Measurements from ENCODE around the gene CDH4.
"Not testable (repeated sequence)": the region's sequence is repeated elsewhere in the genome, so short reads cannot be mapped to it uniquely, and the experiment has no call there.

- TF ChIP-seq, protein P1, sequence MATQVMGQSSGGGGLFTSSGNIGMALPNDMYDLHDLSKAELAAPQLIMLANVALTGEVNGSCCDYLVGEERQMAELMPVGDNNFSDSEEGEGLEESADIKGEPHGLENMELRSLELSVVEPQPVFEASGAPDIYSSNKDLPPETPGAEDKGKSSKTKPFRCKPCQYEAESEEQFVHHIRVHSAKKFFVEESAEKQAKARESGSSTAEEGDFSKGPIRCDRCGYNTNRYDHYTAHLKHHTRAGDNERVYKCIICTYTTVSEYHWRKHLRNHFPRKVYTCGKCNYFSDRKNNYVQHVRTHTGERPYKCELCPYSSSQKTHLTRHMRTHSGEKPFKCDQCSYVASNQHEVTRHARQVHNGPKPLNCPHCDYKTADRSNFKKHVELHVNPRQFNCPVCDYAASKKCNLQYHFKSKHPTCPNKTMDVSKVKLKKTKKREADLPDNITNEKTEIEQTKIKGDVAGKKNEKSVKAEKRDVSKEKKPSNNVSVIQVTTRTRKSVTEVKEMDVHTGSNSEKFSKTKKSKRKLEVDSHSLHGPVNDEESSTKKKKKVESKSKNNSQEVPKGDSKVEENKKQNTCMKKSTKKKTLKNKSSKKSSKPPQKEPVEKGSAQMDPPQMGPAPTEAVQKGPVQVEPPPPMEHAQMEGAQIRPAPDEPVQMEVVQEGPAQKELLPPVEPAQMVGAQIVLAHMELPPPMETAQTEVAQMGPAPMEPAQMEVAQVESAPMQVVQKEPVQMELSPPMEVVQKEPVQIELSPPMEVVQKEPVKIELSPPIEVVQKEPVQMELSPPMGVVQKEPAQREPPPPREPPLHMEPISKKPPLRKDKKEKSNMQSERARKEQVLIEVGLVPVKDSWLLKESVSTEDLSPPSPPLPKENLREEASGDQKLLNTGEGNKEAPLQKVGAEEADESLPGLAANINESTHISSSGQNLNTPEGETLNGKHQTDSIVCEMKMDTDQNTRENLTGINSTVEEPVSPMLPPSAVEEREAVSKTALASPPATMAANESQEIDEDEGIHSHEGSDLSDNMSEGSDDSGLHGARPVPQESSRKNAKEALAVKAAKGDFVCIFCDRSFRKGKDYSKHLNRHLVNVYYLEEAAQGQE (IDR thresholded peaks at IDR 0.05; ENCODE audit: borderline replicate concordance in 1 of 2, low read depth in 1 of 2, low read length in 2 of 2): not testable (repeated sequence)
- not testable (repeated sequence) for TF ChIP-seq PRDM10 (CRISPR knock-in tag; IDR thresholded peaks at IDR 0.05; ENCODE audit: low read depth); MYNN (CRISPR knock-in tag; IDR thresholded peaks at IDR 0.05; ENCODE audit: low read depth); MTA3 (CRISPR knock-in tag; IDR thresholded peaks at IDR 0.05)
- TF ChIP-seq, protein P2, sequence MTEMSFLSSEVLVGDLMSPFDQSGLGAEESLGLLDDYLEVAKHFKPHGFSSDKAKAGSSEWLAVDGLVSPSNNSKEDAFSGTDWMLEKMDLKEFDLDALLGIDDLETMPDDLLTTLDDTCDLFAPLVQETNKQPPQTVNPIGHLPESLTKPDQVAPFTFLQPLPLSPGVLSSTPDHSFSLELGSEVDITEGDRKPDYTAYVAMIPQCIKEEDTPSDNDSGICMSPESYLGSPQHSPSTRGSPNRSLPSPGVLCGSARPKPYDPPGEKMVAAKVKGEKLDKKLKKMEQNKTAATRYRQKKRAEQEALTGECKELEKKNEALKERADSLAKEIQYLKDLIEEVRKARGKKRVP (CRISPR knock-in tag; IDR thresholded peaks at IDR 0.05): not testable (repeated sequence)
These were observed 21.0 kb downstream of the CDH4 start for GRCh38 chr20:61273024-61273423.

Measured in HepG2 (cell line).